ENCODE results near the gene SLC25A11. TPM values are rescaled to one million over a fixed set of nuclear protein-coding genes. Genes with fewer than 3 reads are reported as not detected.
"Not testable (repeated sequence)": the region's sequence is repeated elsewhere in the genome, so short reads cannot be mapped to it uniquely, and the experiment has no call there.

The SLC25A11 gene
- total RNA-seq, 1 experiment from 2014 or later: 40.1 TPM

DNA sequence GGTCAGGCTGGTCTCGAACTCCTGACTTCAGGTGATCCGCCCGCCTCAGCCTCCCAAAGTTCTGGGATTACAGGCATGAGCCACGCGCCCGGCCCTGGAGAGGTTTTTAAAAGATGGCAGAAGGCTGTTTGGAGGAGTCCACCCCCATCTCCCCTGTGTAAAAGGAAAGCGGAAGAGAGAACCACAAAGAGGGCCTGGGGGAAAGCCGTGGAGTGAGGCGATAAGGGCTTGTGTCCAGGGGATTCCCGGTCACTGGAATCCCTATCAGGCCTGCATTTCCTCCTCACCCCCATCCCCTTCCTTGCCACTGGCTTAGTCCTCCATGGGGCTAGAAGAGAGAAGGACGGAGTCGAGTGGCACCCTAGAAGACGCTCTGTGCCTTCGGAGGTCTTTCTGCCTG lies 7.9 kb downstream of the SLC25A11 start, which contains the start of gene GP1BA:
Gene GP1BA, plus strand, starts transcription at position 315 of the 400 bp plus-strand sequence. CDS start 328 bp downstream, outside the sequence.
- H3K4me1 Mint-ChIP-seq (ENCODE audit: low read depth, unreplicated experiment): no peaks in the 10 kb centered on the region
- POLR2A ChIA-PET: no interaction called here
- no peak for DNase-seq
- H3K27me3 Mint-ChIP-seq (ENCODE audit: insufficient read depth, unreplicated experiment): no peaks in the 10 kb centered on the region
- Histone ChIP-seq H3K4me3 (ENCODE audit: low read depth, low read length) (no peak within 1 kb of the TSS), H3K27me3 (replicated peaks; ENCODE audit: control insufficient read depth, insufficient read depth, low read length) (no peaks in the 10 kb centered on the region), H3K36me3 (ENCODE audit: control insufficient read depth, insufficient read depth, low read length) (no peaks in the 10 kb centered on the region), H3K9me3 (no peaks in the 10 kb centered on the region), H3K4me1 (no peaks in the 10 kb centered on the region)
- CTCF ChIA-PET: no interaction called here
- intact Hi-C loops (cut with micrococcal nuclease; ENCODE audit: unreplicated experiment): no loop called here
- TF ChIP-seq, protein P1, sequence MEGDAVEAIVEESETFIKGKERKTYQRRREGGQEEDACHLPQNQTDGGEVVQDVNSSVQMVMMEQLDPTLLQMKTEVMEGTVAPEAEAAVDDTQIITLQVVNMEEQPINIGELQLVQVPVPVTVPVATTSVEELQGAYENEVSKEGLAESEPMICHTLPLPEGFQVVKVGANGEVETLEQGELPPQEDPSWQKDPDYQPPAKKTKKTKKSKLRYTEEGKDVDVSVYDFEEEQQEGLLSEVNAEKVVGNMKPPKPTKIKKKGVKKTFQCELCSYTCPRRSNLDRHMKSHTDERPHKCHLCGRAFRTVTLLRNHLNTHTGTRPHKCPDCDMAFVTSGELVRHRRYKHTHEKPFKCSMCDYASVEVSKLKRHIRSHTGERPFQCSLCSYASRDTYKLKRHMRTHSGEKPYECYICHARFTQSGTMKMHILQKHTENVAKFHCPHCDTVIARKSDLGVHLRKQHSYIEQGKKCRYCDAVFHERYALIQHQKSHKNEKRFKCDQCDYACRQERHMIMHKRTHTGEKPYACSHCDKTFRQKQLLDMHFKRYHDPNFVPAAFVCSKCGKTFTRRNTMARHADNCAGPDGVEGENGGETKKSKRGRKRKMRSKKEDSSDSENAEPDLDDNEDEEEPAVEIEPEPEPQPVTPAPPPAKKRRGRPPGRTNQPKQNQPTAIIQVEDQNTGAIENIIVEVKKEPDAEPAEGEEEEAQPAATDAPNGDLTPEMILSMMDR (IDR thresholded peaks at IDR 0.05; ENCODE audit: insufficient read depth in 1 of 2, low read depth in 1 of 2, low read length in 1 of 2, severe bottlenecking in 1 of 2, unreplicated experiment in 1 of 2): no peak
- no peaks in the 10 kb centered on the region for H3K9me3 Mint-ChIP-seq (ENCODE audit: unreplicated experiment)
- BruUV-seq (replicated peaks): no TSS peak
- H3K27ac Mint-ChIP-seq (ENCODE audit: unreplicated experiment): no peak within 1 kb of the TSS
- no peak within 1 kb of the TSS for H3K4me3 Mint-ChIP-seq (ENCODE audit: unreplicated experiment)
- H3K36me3 Mint-ChIP-seq (ENCODE audit: insufficient read depth, unreplicated experiment): peaks cover 12% of the 10 kb centered on the region

DNA sequence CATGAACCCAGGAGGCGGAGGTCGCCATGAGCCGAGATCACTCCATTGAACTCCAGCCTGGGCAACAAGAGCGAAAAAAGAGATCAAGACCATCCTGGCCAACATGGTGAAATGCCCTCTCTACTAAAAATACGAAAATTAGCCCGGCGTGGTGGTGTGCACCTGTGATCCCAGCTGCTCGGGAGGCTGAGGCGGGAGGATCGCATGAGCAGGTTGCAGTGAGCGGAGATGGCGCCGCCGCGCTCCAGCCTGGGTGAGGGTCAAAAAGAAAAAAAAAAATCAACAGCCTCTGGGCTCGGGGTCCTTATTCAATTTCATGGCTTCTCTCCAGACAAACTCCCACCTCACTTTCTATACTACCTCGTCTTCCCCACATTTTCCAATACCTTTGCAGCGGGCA lies 11.0 kb downstream of the SLC25A11 start:
- no peaks in the 10 kb centered on the region for H3K9me3 Mint-ChIP-seq (ENCODE audit: unreplicated experiment)
- H3K9me3 ChIP-seq: no peaks in the 10 kb centered on the region
- H3K27me3 Mint-ChIP-seq (ENCODE audit: insufficient read depth, unreplicated experiment): no peaks in the 10 kb centered on the region
- ChIA-PET CTCF (no interaction called here), POLR2A (no interaction called here)
- no peak for DNase-seq
- intact Hi-C loops (cut with micrococcal nuclease; ENCODE audit: unreplicated experiment): no loop called here
- no peak overlapping the region for H3K27ac Mint-ChIP-seq (ENCODE audit: unreplicated experiment)
- no peaks in the 10 kb centered on the region for H3K4me1 Mint-ChIP-seq (ENCODE audit: low read depth, unreplicated experiment)
- TF ChIP-seq, protein P1 (IDR thresholded peaks at IDR 0.05; ENCODE audit: insufficient read depth in 1 of 2, low read depth in 1 of 2, low read length in 1 of 2, severe bottlenecking in 1 of 2, unreplicated experiment in 1 of 2): no peak
- H3K36me3 Mint-ChIP-seq (ENCODE audit: insufficient read depth, unreplicated experiment): peaks cover 7% of the 10 kb centered on the region
- H3K4me3 ChIP-seq (ENCODE audit: low read depth, low read length): no peak overlapping the region
- no peaks in the 10 kb centered on the region for H3K36me3 ChIP-seq (ENCODE audit: control insufficient read depth, insufficient read depth, low read length)
- no peak overlapping the region for H3K4me3 Mint-ChIP-seq (ENCODE audit: unreplicated experiment)
- H3K27me3 ChIP-seq (replicated peaks; ENCODE audit: control insufficient read depth, insufficient read depth, low read length): no peaks in the 10 kb centered on the region
- no TSS peak for BruUV-seq (replicated peaks)
- H3K4me1 ChIP-seq: no peaks in the 10 kb centered on the region

DNA sequence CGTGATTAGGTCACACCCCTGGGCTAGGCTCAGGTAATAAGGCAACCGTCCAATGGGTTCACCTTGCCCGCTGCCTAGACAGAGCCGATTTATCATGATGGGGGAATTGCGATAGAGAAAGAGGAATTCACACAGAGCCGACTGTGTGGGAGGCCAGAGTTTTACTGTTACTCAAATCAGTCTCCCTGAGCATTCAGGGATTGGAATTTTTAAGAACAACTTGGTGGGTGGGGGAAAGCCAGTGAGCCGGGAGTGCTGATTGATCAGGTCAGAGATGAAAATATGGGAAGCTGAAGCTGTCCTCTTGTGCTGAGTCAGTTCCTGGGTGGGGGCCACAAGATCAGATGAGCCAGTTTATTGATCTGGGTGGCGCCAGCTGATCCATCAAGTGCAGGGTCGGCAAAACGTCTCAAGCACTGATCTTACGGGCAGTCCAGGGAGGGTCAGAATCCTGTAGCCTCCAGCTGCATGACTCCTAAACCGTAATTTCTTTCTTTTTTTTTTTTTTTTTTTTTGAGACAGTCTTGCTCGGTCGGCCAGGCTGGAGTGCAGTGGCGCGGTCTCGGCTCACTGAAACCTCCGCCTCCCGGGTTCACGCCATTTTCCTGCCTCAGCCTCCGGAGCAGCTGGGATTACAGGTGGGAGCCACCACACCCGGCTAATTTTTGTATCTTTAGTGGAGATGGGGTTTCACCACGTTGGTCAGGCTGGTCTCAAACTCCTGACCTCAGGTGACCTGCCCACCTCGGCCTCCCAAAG lies 13.1 kb downstream of the SLC25A11 start:
- H3K27me3 ChIP-seq (replicated peaks; ENCODE audit: control insufficient read depth, insufficient read depth, low read length); H3K4me1 Mint-ChIP-seq (ENCODE audit: low read depth, unreplicated experiment); H3K27ac Mint-ChIP-seq (ENCODE audit: unreplicated experiment); H3K4me3 Mint-ChIP-seq (ENCODE audit: unreplicated experiment); H3K27me3 Mint-ChIP-seq (ENCODE audit: insufficient read depth, unreplicated experiment); H3K36me3 Mint-ChIP-seq (ENCODE audit: insufficient read depth, unreplicated experiment); BruUV-seq (replicated peaks); CTCF ChIA-PET; H3K9me3 Mint-ChIP-seq (ENCODE audit: unreplicated experiment); H3K4me3 ChIP-seq (ENCODE audit: low read depth, low read length); H3K9me3 ChIP-seq; intact Hi-C loops (cut with micrococcal nuclease; ENCODE audit: unreplicated experiment); H3K36me3 ChIP-seq (ENCODE audit: control insufficient read depth, insufficient read depth, low read length); H3K4me1 ChIP-seq; DNase-seq: not testable (repeated sequence)
- POLR2A ChIA-PET: interaction anchor here (1.2 kb wide), 1 partner anchor 14 kb away, joined by 9 read pairs; the partner anchor contains the start of genes RNF167 and SLC25A11
